NT2/D1 (cell line): ENCODE data around the gene EPHB4.

Experiments
- YY1 ChIP-seq: IDR thresholded peaks from 2 replicates; pipeline ENCODE4 v1.6.1; 2011; ENCODE audit not compliant: insufficient read length, insufficient read depth
- ZNF274 ChIP-seq: IDR thresholded peaks from 2 replicates; pipeline ENCODE4 v1.6.1; 2011; ENCODE audit warnings: mild to moderate bottlenecking, low read depth, low read length

DNA sequence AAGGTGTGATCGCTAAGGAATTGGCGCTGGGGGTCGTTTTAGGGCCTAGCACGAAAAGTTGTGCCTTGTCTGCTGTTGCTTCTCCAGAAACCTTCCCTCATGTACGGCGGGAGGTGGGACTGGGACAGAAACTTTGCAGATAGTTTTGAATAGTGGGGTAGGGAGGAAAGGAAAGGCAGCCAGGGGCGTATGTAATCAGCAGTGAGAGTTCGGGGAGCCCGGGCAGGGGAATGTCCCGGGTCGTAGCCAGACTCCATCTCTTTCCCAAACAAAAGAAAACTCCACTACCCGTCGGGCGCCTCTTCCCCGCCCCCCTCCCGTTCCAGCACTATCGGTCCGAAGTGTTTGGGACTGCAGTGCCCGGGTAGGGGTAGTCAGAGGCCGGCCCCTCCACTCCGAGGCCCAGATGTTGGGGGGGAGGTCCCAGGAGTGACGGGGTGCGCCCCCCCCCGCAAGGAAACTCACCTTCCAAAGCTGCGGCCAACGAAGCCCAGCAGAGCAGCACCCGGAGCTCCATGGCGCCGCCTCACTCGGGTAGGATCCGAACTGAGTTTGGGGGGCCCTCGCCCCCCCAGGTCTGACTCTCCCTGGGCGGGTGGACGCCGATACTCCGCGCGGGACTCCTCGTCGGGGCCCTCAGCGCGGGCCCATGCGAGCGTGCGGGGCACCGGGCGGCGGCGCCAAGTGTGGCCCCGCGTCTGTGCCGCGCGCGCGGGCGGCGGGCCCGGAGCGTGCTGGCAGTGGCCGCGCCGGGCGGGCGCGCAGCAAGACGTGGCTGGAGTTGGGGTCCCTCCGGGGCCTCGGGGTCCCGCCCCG is 601 bp downstream of the EPHB4 start:
- no peak for TF ChIP-seq YY1
- TF ChIP-seq ZNF274, result no peak
